GM19239 (cell line): ENCODE data around the gene FOXO1.

Experiments used
- DNase-seq: peaks from one replicate; pipeline ENCODE4 v3.0.0; 2011; ENCODE audit warnings: low spot score; ENCODE audit not compliant: insufficient read length
- FAIRE-seq: peaks from 2 replicates; lab custom pipeline; 2011; peaks lifted over from hg19 to GRCh38; lab: Jason Lieb, UNC

FOXO1 gene

DNA sequence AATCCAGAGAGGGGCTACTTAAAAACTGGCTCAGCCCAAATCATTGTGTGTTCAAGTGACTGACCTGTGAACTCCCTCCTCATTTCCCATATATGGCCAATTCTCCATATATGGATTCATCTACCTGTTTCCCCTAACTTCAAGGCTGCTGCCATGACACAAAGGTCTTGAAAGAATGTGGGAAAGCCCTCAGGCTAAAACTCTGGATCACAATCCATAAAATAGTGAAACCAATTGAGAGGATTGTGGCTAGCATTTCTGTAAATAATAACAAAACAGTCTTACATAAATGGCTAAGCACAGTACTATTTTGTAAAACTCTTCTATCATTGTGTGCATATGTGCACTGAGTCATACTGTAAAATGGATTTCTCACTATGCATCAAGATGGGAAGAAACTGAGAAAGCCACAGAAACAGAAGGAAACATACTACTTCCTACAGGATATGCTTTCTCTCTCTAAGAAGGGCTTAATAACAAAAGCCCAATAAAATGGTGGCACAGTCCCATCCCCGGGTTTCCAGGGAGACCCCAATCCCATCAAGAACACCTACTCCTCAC is 80.5 kb downstream of the FOXO1 start:
- FAIRE-seq: peak; percentile 61
- no peak for DNase-seq

DNA sequence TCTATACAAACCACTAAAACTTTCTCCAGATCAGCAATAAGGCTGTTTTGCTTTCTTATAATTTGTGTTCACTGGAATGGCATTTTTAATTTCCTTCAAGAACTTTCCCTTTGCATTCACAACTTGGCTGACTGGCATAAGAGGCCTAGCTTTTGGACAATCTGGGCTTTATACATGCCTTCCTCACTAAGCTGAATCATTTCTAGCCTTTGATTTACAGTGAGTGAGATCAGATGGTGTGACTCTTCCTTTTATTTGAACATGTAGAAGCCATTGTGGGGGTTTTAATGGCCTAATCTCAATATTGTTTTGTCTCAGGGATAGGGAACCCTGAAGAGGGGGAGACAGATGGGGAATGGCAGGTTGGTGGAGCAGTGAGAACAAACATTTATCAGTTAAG is 82.7 kb downstream of the FOXO1 start:
- DNase-seq: no peak
- FAIRE-seq: no peak

DNA sequence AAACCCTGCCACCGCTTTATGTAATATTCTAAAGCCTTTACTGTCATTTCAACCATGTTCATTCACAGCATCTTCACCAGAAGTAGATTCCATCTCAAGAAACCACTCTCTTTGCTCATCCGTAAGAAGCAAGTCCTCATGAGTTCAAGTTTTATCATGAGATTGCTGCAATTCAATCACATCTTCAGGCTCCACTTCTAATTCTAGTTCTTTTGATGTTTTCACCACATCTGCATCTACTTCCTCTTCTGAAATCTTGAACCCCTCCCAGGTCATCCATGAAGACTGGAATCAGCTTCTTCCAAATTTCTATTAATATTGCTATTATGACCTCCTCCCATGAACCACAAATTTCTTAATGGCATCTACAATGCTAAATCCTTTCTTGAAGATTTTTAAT is 83.9 kb downstream of the FOXO1 start:
- FAIRE-seq (no peak), DNase-seq (no peak)

DNA sequence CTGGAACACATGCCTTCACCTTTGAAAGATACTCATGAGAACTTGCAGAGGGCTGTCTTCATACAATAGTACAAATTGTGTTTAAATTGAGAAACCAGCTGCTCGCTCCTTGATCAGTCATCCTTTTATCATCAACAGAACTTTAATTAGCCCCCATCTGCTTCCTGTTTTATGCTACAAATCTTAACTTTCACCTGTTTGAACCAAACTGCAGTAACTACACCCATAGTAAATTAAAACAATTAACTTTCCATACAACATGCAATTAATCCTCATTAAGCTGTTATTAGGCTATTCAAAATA is 85.2 kb downstream of the FOXO1 start:
- peak; percentile 18 for FAIRE-seq
- no peak for DNase-seq

DNA sequence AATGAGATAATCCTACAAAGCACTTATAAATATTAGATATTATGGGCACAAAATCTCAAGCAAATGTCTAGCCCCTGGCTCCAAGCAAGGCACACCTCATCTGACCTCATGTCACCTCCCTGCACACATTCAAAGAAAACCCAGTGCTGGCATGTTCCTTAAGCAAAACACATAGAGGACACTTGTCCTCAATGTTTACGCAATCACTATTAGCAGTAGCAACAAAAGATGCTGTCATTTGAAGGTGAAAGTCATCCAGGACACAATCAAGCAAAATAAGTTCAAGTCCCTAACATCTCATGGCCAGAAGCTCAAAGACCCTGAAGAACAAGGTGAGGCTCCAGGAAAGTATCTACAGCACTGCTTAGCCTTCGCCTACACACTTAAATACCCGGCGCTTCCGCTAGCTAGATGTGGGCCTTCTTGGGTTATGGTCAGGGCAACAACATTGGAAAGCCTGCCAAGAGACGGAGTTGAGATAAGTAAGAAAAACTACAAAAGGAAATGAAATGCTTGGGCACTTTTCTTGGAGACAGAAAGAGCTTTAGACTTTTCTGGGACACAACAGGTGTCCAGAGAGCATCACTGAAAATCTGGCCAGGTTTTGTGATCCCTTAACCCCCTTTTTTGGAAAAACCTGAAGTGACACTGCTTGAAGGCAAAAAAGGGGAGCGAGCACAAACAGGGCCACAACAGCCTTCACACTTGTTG is 85.7 kb downstream of the FOXO1 start:
- DNase-seq: no peak
- FAIRE-seq: peak; percentile 11

DNA sequence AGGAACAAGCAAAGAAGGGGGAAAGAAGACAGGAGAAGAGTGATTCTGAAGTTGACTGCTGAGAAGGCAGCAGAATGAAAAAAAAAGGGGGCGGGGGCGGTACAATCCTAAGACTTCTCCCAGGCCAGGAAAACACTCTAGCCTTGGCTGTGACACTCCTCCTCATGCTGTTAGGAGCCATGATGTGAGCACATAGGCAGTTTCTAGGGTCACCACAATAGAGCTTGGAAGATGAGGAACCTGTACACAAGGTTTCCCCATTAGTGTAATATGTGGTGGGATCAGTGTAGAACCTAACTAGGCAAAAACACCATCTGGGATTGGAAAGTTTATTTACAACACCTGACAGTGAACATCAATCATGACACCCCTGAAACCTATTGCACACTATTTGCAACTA is 86.9 kb downstream of the FOXO1 start:
- DNase-seq (no peak), FAIRE-seq (no peak)

DNA sequence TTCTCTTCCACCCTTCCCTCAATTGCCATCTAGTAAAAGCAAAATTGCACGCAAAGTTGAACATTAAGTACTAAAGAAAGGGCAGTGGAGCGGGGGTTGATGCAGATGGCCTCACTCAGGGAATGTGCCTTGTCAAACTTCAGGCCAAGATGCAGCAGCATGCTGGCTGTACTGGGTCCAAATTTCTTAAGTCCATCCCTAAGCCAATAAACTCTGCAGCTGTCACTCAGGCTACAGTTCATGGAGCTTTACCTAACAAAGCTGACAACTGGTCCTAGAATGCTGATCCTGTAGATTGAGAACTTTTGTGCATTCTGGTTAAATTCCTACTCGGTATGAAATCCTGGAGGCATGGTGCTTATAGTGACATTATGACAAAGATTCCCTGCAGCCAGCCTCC is 88.4 kb downstream of the FOXO1 start:
- FAIRE-seq (no peak), DNase-seq (no peak)

DNA sequence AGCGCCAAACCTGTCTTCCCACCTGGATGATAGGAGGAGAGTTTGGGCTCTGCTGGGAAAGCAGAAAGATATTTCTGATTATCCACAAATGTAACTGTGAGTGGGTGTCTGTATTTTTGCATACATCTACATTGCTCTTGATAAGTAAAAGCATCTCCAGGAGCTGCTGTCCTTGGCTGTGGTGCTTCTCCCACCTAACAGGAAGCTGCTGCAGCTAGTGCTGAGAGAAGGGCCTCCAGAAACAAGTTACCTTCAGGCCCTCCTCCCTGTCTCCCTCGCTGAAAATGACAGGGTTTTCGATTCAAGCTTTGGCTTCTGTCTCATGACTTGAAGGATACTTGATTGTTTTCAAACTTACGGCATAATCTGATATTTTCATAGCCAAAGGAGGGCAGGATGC is 90.1 kb downstream of the FOXO1 start:
- DNase-seq: no peak
- FAIRE-seq: peak; percentile 14

DNA sequence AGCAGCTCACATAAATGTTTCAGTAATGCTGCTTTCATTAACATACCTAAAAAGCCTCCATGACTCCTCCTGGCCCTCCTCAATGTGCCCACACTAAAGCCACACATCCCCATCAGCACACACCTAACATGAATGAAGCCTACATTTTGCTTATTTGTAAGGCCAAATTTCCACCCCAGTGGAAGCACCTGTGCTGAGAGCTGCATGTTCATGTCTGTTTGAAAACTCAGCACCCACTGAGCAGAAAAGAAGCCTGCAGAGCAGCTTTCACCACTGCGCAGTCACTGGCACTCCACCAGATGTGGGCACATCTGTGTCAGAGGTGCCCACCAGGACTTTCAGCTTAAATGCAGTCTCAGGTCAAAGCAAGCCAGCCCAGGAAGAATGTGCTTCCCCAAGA is 93.5 kb downstream of the FOXO1 start:
- peak; percentile 47 for FAIRE-seq

DNA sequence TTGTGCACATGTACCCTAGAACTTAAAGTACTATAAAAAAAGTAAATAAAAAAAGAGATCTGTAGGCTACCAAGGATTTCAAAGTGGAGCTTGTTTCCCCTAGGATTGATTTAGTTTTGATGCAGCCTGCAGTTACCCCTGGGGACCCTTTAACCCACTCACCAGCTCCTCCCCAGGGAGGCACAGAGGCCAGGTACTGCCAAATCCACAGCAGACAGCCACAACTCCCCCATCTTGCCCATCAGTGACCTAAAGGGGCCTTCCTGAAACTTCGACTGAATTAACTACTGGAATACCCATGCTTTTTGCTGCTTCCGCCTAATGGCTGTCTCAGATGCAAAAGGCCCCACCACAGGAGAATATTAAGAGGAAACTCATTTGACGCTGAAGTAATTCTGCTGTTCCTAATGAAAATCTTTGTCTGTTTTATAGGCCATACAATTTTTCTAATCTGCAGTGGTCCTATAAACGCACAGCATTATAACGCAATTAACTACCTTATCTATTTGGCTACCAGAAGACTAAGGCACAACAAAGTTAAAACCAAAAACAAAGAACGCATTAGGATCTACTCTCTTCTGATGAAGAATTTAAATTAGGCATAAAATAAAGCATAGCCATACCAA is 95.0 kb downstream of the FOXO1 start:
- FAIRE-seq (peak; percentile 60), DNase-seq (no peak)

More for the DNA sequence above, 93.5 kb downstream of the FOXO1 start:
- no peak for DNase-seq

DNA sequence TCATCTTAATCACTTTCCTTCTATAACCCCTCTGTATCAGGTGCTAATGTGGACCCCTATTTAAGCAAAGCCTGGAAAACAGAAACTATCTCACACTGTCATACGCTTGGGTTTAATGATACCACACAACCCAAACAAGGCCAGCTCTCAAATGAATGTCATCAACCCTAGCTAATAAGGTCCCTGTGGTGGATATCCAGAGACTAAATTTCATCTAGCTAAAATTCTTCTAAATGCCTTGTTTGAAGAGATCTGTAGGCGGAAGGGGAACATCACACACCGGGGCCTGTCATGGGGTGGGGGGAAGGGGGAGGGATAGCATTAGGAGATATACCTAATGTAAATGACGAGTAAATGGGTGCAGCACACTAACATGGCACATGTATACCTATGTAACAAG is 95.5 kb downstream of the FOXO1 start:
- DNase-seq: no peak
- no peak for FAIRE-seq

DNA sequence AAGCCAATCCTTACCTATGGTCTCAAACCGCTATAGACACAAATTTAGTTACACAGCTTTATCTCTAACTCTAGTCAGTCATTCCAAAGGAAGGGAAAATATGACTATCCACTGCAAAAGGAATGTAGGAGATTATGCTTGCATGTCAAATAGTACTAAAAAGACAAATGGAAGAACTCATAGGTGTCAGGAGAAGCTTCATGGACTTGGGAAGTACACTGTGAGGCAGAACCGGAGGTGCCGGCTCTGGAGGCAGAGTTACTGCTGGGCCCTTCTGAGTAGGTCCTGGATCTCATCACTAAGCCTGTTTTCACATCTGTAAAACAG is 97.5 kb downstream of the FOXO1 start:
- FAIRE-seq: no peak
- no peak for DNase-seq

DNA sequence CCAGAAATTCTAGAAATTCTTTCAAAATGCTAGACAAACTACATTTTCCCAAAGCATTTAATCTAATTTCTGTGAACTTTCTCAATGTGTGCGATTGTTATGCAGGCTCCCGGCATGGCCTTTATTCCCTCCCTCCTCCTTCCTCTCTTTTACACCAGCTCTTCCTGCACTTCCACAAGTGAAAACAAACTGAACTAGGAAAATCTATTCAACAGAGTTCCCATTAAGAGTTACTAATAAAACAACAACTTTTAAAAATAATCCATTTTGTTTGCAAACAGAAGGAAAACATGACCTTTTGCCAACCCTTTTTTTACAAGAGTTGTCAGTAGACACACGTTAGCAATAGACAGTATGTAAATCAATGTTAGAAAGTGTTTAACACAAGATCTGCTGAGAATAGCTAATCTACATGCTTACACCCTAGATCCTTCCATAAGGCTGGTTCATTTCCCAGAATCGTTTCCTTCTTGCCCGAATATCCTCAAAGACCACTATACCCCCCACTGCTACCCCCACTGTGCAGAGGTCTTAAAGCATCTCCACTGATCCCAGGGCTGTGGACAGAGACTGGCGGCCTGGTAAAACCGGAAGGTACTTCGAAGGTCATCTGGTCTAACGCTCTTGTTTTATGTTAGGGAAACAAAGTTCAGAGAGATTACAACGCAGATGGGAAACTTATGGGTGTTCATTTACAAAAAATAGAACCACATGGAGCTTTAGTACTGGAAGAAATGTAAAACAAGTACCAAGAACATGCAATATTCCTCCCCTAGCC is 98.0 kb downstream of the FOXO1 start:
- FAIRE-seq: no peak

DNA sequence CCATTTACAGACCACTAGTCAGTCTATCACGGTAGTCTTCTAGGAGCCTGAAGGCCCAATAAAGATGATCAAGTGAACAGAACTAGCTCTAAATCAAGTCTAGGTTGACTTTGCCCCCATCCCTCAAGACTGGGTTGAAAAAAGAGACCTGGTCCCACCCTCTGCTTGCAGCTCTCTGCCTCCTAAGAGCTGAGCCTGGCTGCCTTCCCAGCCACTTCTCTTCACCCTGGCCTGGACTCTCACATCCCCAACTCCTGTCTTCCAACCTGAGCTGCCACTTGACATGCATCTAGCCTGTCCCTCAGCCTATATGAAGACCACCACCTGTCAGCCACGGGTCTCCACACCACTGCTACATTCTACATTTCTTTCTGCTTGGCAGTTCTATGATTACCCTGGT is 99.6 kb downstream of the FOXO1 start:
- FAIRE-seq (no peak), DNase-seq (no peak)

More for the DNA sequence above, 98.0 kb downstream of the FOXO1 start:
- DNase-seq: no peak

DNA sequence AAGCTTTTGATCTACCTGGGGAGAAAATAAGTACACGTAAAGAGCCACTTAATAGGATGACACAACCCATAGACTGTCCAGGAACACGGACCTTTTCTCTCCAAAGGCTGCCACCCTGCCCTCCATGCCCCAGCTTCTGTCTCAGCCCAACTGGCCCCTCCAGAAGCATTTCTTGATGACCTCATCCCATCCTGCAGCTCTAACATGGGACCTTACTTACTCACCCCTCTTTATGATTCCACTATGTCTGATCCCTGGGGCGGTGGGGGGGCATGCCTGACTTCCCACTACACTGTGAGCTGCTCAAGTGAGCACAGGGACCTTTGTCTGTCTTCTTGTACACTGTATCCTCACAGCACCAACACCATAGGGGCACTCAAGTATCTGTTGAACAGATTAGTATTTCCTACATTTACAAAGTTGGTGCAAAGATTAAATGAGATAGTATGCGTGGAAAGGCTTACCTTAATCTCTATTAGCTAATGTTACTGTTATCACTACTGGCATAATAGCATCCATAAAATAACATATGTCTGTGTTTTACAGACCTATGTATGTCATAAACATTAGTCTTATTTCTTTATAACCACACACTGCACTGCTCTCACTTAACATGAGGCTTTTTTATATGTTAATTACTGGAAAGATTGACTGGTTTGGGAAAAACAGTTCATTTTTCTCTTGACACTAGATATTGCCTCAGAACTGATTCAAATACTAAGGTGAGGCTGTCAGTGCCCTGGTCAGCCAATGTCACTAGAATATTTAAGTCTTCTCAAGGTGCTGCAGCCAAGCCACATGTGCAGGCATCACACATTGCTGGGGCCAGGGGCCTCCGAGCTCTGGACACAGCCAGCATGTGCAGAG is 100.9 kb downstream of the FOXO1 start:
- FAIRE-seq (no peak), DNase-seq (no peak)

DNA sequence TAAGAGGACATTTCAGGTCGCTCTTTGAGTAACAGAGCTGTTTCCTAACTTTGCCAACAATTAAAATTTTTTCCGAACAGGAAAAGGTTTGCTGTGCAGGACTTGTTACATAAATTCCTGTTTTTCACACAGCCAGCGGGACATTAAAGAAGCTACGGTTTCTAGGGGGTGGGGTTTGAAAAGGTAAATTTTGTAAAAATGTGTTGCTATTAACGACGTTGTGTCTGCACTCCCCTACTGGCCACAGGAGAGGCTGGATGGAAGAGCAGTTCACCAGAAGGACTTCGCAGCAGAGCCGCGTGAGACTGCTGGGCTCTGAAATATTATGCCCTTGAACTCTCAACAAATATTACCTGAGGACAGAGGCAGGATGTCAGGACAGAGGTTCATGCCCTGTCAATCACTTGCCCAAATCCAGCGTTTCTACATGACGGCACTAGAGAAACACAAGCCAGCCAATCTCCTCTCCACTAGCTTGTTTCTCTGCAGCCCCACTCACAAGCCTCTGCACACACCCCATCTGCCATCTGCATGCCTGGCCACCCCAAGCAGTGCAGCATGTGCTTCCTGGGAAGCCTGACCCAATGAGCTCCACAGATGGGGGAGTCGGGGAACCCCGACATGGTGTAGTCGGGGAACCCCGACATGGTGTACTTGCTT is 102.0 kb downstream of the FOXO1 start:
- DNase-seq (no peak), FAIRE-seq (peak; percentile 18)

DNA sequence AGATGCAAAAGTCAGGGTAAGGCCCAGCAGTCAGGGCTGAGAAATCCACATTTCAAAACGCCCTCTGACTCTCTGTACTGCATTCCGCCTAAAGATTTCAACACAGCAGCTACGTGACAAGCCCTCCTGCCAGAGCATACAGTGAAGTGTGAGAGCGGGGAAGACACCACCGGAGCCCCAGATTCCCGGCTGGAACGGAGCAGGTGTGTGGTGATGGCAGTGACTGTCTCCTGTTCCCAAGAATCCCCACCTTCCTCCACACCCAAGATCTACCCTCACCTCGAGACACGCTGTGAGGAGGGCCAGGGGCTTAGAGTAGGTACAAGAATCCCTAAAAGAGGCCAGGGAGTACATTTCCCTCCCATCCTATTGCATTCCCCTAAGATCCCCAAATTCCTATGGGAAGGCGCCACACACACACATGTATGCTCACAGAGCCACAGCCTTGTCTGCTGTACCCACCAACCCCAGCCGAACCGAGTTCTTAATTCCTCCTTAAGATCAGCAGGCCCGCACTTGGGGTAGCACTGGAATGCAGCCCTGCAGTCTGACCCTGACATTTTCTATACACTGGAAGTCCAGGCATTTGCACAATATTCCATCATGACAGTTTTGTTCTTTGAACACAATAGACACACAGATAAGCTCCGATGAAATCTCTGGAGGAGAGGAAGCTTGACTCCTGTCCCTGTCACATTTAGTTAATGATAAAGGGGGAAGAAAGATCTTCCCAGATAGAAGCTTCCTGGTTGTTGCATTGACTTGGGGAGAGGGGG is 102.9 kb downstream of the FOXO1 start:
- FAIRE-seq: no peak
- no peak for DNase-seq

DNA sequence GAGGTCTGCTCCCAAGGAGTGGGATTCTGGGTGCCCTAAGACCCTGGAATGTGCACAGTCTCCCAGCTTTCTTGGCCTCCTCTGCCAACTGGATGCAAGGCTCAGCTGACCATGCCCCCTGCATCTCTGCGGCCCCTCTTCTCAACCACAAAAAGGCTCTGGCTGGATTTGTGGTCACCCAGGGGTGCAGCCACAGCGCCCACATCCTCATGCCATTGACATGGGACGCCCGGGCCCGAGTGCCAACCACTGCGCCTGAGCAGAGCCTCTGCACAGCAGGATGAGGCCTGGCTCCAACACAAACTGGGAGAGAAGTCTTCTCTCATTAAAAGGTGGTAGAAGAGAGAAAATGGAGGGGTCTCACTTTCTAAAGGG is 103.5 kb downstream of the FOXO1 start:
- DNase-seq: no peak
- FAIRE-seq: no peak

DNA sequence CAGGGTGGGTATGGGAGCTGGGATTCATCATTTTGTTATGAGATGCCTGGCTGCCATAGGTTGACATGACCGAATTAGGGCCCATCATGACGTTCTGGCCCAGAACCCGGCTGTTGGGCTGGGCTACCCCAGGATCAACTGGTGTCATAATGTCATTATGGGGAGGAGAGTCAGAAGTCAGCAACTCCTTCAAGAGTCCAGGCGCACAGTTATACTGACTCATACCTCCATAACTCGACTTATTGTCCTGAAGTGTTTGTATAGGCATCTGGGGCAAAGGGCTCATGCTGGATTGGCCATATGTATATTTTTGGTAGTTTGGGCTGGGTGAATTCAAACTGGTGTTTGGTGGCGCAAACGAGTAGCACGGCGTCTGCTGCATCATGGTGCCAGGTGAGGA is 106.5 kb downstream of the FOXO1 start:
- FAIRE-seq (no peak), DNase-seq (no peak)
